Activated CD4-positive, alpha-beta T cell treated with anti-CD3 and anti-CD28 coated beads, Interleukin-2, Interleukin-4, amounts not matched to agents 100 ng/mL and 50 ng/mL, durations not matched to agents 16 hours and 8 hours (primary cell): ENCODE results near the gene INPP5A.
A peak's percentile ranks its signal among the peaks of the same experiment; 100 is the strongest.

ENCODE experiments used
- DNase-seq: peaks from one replicate; pipeline ENCODE4 v3.0.0-alpha.2; 2020; ENCODE audit warnings: low spot score

INPP5A gene

GRCh38 chr10:132646443-132647097, 109.0 kb downstream of the INPP5A start:
- no peak for DNase-seq

- DNase-seq: no peak
These were observed 109.8 kb downstream of the INPP5A start for GRCh38 chr10:132647424-132647823.

DNA sequence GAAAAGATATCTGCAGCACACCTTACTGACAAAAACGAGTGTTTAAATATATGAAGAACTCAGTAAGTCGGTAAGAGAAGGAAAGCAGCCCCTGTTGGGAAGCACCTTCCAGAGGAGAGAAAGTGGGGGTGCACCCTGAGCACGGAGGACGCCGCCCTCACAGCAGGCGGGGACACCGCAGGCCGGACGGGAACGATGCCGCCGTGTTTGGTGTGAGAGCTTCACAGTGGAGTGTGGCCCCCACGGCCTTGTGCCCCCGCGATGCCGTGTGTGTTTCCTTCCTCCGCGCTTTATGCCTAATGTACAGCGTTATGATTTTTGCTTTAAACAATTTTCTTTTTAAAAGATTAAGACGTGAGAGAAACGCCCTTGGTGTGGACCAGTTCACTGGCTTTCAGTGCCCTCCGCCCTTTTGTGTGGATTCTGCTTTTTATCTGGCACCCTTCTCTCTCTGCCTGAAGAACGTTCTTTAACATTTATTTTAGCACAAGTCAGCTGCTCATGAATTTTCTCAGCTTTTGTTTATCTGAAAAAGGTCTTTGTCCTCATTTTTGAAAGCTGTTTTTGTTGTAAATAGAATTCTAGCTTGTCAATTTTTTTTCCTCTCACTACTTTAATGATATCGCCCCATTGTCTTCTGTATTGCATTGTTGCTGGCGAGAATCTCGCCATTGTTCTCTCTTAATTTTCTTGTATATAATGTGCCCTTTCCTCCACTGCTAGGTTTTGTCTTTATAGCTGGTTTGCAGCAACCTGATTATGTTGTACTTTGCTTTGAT, 110.7 kb downstream of the INPP5A start:
- no peak for DNase-seq

- no peak for DNase-seq
These were observed 111.4 kb downstream of the INPP5A start for GRCh38 chr10:132648851-132649528.

GRCh38 chr10:132649651-132650360, 112.2 kb downstream of the INPP5A start:
- DNase-seq: no peak

DNA sequence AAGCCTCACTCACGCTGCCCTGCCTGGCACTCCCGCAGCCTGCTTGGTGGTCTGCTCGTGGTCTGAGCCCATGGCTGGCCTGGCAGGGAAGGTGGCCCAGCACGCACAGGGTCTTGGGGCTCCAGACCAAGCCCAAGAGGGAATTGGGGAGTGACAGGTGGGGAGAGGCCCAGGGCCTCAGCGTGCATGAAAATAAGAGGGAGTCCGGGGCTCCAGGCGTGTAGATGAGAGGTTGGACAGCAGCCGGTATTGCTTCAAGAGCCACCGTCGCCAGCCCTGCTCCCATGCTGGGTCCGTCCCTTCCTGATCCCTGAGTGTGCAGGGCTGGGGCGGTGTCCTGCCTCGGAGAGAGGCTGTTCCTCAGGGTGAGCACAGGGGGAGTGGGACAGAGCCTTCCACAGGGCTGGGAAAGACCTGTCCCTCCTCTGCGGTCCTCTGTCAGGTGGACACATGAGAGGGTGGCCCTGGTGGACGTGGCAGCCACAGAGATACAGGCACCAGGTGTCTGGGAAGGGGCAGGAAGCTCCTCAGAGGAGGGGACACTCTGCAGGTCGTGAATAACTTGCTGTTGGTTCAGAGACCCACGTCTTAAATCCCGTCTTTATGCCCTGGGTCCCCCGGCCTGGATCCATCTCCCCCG, 113.1 kb downstream of the INPP5A start:
- DNase-seq: no peak

DNA sequence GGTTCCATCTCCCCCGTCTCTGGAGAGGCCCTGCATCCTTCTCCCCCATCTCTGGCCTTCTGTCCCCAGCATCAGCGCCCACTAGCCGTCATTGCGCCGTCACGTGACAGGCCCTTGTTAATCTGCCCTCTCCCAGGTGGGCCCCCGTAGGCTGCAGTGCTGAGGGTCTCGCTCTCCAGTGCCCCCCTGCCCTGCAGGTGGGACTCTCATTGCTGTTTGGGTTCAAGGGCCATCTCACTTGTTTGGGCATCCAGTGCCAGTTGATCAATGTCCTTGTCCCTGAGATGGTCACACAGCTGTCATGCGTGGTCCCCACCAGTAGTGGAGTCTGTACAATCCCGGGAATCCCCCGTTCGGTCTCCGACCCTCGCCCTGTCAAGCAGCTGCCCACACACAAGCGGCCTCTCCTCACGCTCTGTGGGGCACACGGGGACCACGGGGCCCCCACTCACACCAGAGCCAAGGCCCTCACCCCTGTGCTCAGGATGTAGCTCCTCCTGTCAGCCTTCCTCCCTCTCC, 114.0 kb downstream of the INPP5A start:
- no peak for DNase-seq

GRCh38 chr10:132652446-132652845, 114.9 kb downstream of the INPP5A start:
- DNase-seq: no peak

GRCh38 chr10:132652936-132653590, 115.5 kb downstream of the INPP5A start:
- DNase-seq: no peak

GRCh38 chr10:132653721-132654120, 116.1 kb downstream of the INPP5A start:
- DNase-seq: no peak

- no peak for DNase-seq
These were observed 116.6 kb downstream of the INPP5A start for GRCh38 chr10:132654121-132654571.

DNA sequence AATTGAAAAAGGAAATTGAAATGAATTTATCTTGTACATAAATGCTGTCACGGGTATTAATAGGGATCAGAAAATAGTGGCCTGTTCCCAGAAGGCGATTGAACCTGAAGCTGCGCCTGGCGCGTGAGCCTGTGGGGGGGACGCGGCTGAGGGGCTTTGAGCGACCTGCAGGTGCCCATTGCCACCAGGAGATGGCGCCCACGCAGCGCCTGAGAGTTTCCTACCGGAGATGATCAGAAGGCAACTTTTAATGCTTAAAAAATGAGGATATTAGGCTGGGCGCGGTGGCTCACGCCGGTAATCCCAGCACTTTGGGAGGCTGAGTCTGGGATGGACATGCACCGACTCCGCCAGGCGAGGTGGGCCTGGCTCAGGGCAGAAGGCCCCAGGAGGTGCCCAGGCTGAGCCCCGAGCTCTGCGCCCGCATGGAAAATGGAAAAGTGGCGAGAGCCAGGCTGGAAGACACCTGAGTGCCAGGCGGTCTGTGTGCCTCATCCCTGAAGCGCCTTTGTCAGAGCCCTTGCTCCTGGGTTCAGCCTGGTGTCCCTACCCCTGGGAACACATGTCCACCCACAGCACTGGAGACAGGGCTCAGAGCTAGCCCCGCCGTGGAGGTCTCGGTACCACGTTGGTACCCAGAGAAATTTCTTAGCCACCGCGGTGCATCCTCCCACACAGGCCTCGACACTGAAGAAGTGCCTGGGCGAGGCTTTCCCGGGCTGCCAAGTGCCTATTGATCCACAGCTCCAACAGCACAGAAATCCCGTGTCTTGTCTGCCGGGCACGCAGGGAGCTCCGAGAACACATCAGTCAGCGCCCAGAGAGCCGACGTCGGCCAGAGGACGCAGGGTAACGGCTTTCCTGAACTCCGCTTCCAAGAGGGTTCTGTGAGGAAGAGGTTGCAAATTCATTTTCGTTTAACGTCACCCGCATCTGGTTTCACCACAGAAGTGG, 117.4 kb downstream of the INPP5A start:
- peak; percentile 32 for DNase-seq

DNA sequence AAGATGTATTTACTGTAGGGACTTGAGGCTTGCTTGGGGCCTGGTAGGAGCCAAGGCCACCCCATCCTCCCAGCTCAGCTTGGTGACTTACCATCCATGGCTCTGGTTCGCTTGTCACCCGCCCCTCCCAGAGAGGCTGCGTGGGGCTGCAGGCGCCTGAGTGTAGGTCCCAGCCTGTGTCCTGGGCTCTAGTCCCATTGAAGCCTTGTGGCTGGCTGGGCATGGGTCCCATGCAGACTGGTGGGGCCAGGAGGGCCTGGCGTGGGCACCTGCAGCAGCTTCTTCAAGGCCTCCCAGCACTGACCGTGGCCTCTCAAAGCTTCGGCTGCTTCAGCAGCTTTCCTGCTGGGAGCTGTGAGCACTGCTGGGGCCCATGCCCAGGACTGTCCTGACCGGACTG, 118.1 kb downstream of the INPP5A start:
- no peak for DNase-seq

DNA sequence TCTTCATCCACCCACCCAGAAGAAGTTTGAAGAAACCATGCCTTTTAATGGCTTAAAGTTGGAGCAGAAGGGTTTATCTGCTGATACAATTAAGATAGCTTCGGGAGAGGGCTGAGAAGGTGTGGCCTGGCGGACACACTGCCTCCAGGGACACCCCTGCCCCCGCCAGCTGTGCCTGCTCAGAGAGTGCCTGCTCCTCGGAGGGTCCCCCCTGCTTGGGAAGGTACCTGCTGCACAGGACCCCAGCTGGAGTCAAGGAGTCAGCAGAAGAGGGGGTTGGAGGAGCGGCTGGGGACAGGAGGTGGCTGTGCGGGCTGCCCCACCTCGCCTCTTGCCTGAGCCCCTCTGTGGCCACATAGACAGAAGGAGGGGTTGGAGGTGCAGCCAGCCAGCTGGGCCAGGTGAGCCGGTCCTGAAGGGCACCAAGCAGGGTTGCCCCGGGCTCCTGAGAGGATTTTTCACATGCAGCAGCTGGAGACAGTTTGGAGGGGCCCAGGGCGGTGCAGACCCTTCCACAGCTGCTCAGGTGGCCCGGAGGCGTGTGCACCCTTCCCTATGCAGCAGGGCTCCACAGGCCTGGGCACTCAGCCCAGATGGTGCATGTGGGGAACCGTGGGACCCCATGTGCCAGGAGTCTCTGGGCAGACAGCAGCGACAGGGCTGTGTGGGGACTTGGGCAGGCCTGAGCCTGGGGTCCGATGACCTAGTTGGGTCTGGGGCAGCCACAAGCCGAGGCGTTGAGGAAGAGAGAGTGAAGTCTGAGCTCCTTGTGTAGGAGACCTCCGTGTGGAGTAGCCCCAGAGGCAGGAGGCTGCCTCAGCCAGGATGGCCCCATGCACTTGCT, 118.9 kb downstream of the INPP5A start:
- no peak for DNase-seq

- no peak for DNase-seq
These were observed 119.6 kb downstream of the INPP5A start for GRCh38 chr10:132657127-132657706.

DNA sequence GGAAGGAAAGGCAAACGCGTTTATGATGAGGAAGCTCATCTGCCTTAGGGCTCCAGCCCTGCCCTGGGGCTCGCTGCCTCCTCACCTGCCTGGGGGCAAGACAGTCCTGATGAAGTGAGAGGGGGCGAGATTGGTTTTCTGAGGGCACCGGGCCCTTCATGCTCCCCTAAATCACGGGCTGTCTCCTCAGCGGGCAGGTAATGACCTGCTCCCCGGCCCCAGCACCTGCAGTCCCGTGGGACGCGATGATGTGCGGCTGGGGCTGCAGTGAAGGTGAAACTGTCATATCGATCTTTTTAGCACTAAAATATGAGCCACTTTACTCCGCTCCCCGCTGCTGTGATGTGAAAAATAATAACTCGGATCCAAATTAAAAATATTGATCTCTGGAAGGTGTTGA, 120.2 kb downstream of the INPP5A start:
- no peak for DNase-seq

- DNase-seq: no peak
These were observed 121.1 kb downstream of the INPP5A start for GRCh38 chr10:132658546-132659205.
